ENCODE results near the gene SOX15.
A peak's percentile ranks its signal among the peaks of the same experiment; 100 is the strongest.
"Not testable (repeated sequence)": the region's sequence is repeated elsewhere in the genome, so short reads cannot be mapped to it uniquely, and the experiment has no call there.

SOX15 gene

DNA sequence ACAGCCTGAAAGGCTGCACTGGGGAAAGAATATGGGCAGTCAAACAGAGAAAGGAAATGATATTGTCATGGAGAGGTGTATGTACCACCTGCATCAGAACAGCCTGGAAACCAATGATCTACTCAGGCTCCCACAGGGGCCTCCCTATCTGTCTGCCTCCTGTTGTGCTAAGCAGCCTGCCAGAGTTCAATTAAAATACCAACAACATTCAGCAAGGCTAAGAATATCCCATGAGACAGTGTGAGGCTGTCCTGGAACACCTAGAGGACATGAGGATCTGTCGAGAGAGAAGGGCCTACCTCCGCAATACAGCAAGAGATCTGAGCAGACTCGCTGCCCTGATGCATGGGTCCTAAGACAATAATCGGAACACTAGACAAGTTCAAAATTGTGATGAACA, 16.4 kb upstream of the SOX15 start:
- DNase-seq: no peak

DNA sequence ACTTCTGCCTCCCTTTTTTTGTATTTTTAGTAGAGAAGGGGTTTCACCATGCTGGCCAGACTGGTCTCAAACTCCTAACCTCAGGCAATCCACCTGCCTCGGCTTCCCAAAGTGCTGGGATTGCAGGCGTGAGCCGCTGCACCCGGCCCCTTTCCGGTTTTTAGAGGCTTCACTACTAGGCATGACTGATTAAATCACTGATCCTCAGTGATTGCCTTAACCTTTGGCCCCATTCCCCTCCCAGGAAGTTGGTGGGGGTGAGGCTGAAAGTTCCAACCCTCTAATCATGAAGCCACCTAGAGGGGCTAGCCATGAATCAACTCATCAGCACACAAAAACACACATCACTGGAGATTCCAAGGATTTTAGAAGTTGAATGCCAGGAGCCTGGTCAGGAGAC, 7.7 kb upstream of the SOX15 start:
- not testable (repeated sequence) for DNase-seq

DNA sequence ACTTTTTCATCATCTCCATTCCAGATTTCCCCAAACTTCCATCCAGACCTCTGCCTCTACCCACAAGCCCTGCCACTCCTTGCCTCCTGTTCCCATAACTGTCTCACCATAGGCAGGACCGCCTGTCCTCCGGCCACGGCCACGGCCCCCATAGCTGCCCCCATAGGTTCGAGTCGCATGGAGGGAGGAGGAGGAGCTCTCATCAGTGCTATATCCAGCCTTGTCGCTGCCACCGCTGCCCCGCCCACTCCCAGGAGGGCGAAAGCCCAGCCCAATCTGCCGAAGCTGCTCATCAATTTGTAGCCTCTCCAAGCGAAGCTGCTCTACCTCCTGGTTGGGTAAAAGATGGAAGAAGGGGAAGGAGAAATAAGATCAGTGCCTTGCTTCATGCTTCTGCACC, 3.4 kb upstream of the SOX15 start:
- no peak for DNase-seq

DNA sequence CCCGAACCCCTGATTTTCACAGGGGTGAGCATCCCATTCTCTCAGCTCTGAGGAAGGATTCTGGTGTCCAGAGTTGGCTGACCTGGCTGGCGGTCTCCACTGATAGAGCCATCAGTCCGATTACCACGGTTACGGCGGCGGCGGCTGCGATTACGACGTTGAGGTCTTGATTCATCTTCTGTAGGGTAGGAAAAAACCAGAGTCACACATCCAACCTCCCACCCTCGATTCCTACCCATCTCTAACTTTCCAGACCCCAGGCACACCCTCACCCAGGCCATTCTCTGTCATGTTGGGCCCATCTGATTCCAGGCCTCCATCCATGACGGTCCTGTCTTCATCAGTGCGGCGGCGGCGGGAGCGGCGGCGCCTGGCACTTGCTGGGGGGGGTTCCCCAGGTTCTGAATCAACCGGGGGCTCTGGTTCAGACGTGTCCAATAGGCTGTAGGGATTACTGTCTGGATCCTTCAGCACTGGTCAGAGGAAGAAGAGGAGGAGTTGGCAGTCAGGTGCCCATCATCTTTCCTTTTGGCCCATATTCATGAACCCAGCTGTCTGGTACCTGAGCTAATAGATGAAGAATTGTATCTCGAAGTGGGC, 2.6 kb upstream of the SOX15 start:
- DNase-seq: no peak

DNA sequence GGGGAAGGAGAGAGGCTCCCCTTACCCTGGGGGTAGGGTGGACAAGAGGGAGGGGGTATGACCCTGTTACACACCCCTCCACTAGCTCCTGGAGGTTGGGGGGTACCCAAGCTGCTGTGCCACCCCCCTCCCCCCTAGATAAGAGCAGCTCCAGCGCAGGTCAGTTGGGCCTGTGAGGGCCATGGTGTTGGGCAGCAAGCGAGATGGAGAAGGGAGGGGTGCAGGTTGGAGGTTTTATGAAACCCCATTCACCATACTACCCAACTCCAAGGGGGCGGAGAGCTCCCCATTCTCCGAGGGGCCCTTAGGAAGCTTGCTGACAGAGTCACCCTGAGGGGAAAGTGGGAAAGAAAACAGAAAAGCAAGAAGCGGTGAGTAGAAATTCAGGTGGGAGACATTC, 1.7 kb upstream of the SOX15 start:
- DNase-seq: no peak

DNA sequence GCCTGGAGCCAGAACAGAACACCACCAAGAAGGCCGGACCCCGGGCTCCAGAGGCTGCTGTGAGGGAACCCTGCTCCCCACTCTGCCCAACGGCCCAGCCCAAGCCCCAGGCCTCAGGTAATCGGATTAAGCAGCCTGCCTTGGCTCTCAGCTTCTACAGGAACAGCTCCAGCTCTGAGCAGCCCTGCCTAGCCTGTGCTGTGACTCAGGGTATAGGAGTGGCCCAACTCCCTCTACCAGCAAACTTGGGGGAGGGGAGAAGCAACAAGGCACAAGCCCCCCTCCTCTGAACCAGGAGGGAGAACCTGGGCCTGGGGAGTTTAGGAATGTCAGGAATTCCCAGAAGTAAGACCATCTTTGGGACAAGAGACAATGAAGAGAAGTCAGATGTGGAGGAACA, 849 bp upstream of the SOX15 start:
- DNase-seq: no peak

DNA sequence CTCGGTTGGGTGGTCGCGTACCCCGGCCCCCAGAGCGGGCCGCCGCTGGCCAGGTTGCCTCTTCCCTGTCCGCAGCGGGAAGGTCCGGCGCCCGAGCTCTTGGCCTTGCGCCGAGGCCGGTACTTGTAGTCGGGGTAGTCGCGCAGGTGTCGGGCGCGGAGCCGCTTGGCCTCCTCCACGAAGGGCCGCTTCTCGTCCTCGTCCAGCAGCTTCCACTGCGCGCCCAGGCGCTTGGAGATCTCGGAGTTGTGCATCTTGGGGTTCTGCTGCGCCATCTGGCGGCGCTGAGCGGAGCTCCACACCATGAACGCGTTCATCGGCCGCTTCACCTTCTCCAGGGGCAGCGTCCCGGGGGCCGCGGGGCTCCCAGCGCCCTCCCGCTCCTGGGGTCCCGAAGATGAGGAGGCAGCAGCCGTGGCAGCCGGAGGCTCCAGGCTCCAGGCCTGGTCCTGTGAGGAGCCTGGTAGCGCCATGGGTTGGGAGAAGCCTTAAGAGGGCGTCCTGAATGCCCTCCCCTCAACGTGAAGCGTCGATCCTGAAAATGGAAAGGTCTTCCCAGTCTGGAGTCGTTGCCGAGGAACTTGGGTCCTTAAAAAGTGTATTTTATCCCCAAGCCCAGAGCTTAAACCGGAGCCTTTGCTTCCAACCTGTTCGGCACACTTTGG, 558 bp downstream of the SOX15 start:
- peak; percentile 71 for DNase-seq

DNA sequence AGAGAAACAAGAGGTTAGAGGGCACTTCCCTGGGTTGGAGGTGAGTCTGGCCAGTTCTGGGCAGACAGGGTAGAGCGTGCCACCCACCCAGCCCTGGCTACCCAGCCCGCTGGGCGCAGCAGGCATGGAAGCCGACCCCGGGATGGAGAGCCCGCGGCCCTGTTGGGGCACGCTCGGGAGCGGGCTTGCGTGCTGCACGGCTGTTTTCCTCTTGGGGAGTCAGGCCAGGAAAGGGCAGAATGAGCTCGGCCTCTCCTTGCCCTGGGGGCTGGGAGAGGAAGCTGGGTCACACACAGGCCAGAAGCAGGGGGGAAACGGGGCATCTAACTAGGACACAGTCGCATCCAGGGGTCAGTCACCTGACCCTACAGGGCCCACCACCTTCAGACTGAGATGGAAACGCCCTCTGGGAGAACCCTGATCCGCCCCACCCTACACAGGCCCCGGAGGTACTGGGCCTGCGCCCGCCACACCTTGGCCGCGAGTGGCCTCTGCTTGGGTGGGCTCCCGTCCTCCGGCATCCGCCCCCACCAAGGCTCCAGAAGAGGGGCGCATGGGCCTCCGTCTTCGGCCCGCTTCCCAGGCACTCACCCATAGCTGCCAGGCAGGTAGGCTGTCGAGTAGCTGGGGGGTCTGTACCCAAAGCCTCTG, 1.2 kb downstream of the SOX15 start:
- no peak for DNase-seq

DNA sequence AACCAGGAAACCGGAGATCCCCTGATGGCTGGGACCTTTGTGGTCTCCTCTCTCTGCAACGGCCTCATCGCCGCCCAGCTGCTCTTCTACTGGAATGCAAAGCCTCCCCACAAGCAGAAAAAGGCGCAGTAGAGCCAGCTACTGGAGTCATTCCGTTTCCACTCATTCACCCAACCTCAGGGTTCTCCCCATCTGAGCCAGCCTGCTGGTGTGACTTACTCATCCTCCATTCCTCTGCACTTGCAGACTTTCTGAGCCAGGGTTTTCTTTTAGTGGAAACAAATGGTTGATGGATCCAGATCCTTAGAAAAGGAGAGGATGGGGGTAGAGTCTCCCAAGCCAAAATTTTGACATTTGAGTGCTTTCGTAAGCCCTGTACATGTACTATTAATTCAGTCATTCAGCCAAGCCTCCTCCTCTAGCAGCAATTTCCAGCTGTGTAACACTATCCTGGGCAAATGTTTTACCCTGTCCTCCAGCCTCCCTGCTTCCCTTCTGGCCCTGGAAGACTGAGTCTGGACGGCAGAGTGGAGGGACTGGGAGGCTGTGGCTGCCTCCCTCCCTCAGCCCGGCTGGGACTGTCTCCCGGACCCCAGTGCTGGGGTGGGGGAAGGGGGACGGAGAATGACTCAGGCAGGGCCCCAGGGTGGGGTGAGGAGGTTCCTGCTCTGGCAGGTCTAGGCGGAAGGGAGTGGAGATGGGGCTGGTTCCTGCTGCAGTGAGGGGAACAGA, 2.3 kb downstream of the SOX15 start:
- no peak for DNase-seq

DNA sequence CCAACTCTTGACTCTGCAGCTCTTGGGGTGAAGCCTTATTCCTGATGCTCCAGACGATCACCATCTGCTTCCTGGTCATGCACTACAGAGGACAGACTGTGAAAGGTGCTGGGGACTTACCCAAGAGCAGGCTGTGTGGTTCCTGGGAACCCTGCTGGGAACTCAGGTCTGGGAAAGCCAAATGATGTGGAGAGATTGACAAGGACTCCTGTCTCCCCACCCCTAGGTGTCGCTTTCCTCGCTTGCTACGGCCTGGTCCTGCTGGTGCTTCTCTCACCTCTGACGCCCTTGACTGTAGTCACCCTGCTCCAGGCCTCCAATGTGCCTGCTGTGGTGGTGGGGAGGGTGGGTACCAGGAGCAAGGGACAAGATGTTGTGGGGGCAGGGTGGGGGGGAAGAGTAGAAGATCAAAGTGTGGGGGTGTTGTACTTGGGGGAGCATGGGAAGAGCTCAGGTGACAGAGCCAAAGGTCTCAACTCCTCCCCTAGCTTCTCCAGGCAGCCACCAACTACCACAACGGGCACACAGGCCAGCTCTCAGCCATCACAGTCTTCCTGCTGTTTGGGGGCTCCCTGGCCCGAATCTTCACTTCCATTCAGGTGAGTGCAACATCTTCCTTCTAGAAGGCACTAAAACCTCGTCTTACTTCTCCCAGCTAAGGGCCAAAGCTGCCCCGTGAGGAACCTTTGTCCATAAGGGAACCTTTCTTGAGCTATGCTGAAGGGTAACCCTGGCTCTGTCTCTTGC, 3.0 kb downstream of the SOX15 start:
- no peak for DNase-seq

DNA sequence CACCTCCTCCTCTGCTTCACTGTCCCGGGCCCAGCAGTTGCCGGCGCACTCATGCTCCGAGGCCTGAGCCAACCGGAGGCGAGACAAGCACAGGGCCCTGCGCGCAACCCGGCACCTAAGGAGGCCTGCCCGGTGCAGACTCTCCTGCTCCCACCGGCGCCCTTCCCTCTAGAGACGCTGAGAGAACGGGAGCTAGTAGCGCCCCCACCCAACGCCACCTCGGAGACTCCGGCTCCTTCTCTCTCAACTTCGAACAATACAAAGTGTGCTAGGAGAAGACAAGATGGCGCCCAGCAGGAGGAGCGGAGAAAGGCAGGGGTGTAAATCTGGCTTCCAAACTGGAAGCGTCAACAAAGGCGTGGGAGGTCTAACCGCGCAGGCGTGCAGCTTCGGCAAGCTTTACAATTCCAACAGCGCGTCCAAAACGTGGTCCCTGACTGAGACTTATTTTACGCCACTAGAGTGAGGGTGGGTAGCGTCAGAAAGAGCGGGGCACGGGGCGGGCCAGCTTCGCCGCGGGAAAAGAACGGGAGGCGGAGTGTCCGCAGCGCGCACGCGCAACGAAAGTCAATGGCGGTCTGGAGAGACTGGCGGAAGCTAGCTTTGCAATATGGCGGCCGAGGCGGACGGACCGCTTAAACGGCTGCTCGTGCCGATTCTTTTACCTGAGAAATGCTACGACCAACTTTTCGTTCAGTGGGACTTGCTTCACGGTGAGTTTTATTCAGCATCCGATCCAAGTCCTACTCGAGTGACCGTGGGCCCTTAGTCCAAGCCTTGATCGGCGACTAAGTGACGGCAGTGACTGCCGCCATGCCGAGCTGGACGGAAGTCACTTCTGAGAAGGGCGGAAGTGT, 6.4 kb downstream of the SOX15 start, which contains the start of gene MPDU1:
TSS of gene MPDU1 (plus strand) at position 600 of the 857 bp plus-strand sequence. CDS start at position 611, 11 bp downstream.
- DNase-seq: peak; percentile 97

DNA sequence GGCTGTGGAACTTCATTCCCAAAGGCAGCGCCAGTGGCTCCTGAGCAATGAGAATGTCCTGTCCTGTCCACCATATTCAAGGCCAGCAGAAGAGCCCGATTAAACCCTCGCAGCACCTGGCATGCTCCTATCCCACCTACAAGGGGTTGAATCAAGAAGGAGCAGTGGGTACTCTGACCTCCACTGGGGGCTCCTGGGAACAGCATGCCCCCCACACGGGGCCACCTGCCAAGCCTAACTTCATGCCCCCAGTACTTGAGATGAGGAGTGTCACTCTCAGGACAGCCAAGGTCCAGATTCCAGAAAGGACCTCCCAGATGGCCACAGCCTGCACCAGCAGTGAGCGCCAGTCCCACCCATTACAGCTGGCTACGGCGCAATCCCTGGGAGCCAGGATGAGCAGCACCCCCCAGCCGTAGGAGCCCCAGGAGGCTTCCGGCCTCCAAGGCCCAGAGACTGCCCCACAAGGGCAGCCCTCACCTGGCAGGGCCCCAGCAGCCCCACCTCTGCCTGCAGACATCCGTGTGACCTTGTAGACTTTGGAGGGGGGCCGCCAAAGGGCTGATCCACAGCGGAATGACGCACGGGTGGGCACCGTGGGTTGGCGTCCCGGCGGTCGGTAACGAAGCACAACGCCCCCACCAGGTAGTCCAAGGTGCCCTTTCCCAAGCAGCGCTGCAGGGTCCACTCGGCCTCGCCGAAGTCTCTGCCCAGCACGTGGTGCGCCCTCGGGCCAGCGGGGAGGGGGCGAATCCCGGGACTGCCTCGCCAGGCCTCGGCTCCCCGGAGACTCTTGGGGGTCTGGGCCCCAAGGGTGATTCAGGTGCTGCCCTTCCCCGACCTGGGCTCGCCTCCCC, 7.3 kb downstream of the SOX15 start:
- DNase-seq: no peak

DNA sequence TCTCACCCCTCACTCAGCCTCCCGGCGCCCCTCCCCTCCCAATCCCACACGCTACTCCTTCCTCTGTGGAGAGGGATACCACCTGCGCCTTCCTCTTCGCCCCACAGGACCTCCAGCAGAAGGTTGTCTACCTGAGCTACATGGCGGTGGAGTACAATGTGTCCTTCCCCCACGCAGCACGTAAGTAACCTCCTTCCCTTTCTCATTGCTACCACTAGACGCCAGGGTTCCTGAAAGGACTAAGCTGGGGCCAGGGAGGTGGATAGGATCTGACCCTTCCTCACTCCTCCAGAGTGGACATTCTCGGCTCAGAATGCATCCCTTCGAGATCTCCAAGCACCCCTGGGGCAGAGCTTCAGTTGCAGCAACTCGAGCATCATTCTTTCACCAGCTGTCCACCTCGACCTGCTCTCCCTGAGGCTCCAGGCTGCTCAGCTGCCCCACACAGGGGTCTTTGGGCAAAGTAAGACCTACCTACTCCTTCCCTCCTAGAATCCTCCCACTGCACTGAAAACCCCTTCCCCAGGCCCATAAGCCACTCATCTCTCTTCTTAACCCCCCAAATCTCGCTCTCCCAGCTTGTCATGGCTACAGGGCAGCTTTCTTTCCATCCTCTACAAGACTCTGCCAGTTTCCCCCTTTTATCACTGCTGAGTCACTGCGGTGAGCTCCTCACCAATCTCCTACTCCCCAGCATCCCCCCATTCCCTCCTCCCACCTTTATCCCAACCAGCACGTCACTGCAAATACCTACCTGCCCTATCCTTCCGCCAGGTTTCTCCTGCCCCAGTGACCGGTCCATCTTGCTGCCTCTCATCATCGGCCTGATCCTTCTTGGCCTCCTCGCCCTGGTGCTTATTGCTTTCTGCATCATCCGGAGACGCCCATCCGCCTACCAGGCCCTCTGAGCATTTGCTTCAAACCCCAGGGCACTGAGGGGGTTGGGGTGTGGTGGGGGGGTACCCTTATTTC, 9.0 kb downstream of the SOX15 start:
- no peak for DNase-seq

DNA sequence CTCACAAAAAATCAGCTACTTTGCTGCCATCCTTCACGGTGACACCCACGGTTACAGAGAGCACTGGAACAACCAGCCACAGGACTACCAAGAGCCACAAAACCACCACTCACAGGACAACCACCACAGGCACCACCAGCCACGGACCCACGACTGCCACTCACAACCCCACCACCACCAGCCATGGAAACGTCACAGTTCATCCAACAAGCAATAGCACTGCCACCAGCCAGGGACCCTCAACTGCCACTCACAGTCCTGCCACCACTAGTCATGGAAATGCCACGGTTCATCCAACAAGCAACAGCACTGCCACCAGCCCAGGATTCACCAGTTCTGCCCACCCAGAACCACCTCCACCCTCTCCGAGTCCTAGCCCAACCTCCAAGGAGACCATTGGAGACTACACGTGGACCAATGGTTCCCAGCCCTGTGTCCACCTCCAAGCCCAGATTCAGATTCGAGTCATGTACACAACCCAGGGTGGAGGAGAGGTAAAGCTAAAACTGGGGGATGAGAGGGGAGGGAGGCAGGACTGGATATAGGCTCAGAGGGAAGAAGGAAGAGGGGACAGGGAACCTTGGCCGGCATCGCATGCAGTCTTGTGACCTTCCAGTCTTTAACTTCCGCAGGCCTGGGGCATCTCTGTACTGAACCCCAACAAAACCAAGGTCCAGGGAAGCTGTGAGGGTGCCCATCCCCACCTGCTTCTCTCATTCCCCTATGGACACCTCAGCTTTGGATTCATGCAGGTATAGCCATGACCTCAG, 9.9 kb downstream of the SOX15 start:
- DNase-seq: peak; percentile 56

DNA sequence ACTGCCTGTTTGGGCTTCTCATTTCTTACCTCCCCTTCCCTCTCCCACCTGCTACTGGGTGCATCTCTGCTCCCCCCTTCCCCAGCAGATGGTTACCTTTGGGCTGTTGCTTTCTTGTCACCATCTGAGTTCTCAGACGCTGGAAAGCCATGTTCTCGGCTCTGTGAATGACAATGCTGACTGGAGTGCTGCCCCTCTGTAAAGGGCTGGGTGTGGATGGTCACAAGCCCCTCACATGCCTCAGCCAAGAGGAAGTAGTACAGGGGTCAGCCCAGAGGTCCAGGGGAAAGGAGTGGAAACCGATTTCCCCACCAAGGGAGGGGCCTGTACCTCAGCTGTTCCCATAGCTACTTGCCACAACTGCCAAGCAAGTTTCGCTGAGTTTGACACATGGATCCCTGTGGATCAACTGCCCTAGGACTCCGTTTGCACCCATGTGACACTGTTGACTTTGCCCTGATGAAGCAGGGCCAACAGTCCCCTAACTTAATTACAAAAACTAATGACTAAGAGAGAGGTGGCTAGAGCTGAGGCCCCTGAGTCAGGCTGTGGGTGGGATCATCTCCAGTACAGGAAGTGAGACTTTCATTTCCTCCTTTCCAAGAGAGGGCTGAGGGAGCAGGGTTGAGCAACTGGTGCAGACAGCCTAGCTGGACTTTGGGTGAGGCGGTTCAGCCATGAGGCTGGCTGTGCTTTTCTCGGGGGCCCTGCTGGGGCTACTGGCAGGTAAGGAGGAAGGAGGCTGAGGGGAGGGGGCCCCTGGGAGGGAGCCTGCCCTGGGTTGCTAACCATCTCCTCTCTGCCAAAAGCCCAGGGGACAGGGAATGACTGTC, 10.7 kb downstream of the SOX15 start, which contains the start of gene CD68:
TSS of gene CD68 (plus strand) at position 638 of the 833 bp plus-strand sequence. CDS start at position 678, 40 bp downstream.
- peak; percentile 70 for DNase-seq

DNA sequence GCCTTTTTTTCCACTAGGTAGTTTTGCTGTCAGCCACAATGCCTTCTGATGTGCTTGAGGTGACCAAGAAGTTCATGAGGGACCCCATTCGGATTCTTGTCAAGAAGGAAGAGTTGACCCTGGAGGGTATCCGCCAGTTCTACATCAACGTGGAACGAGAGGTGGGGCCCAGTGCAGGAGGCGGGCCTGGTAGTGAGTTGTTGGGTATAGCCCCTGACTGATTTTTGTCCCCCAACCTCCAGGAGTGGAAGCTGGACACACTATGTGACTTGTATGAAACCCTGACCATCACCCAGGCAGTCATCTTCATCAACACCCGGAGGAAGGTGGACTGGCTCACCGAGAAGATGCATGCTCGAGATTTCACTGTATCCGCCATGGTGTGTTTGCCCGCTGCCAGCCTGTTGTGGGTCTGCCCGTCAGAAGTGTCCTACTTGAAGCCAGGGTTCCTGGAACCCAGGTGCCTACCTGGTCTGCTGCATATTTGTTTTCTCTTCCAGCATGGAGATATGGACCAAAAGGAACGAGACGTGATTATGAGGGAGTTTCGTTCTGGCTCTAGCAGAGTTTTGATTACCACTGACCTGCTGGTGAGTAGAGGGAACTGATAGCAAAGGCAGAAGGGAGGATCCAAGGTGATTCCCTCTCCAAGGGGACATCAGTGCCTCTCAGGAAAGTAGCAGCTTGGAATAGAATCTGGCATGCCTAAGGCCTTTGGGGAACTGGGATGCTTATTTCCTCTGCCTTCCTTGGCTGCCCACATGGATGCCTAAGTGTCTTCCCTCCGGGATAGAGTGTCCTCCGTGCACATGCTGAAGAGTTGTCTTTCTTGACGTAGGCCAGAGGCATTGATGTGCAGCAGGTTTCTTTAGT, 12.3 kb downstream of the SOX15 start:
- no peak for DNase-seq

All from CD4-positive, alpha-beta T cell treated with Interleukin-21 for 1 hour (primary cell).